LHCN-M2 (cell line): ENCODE measurements around the gene TAF3. TPM values are rescaled to one million over a fixed set of nuclear protein-coding genes. Genes with fewer than 3 reads are reported as not detected.

ENCODE experiments used
- DNase-seq: peaks from one replicate; pipeline ENCODE4 v3.0.0-alpha.2; 2012; ENCODE audit warnings: low read depth
- total RNA-seq: library from RNA; depleted of rRNA; stranded (reverse); fragments of >200 nt; gene quantifications from 2 replicates; pipeline ENCODE4 v1.2.3, GENCODE V29; 2014

TAF3 gene
- total RNA-seq, 1 experiment from 2014 or later, result 3.4 TPM

DNA sequence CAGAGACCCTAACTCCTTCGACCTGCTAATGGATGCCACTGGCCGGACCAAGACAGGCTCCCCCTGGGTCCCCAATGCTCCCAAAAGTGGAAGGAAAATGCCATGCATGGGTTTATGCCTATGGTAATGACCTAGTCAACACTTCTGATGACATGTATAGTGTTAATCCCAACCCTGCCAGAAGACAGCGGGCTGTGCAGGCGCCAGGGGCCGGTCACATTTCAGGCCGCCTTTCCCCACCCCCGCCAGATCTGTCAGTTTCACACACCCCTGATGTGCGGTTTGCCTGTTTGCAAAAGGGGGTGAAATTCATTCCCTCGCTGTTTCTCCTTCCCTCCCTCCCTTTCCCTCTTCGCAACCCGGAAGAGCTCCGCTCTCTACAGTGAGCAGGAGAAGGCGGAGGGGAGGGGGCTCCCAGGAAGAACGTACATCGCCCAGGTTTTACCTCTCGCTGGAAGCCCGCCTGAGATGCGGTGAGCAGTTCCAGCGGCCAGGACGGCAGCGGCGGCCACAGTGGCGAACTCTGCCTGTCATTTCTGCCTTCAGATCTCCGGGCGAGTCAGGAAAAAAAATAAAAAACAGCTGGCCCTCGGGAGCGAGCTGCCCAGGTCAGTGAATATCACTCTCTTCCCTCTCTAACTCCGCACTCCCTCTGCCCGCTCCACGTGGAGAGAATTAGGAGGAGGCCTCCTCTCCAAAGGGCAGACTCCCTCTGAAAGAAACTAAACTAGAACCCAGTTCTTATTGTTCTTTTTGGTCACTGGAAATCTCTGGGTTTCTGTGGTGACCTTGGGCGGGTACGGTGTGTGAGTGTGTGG, 226.8 kb downstream of the TAF3 start:
- DNase-seq, result no peak

DNA sequence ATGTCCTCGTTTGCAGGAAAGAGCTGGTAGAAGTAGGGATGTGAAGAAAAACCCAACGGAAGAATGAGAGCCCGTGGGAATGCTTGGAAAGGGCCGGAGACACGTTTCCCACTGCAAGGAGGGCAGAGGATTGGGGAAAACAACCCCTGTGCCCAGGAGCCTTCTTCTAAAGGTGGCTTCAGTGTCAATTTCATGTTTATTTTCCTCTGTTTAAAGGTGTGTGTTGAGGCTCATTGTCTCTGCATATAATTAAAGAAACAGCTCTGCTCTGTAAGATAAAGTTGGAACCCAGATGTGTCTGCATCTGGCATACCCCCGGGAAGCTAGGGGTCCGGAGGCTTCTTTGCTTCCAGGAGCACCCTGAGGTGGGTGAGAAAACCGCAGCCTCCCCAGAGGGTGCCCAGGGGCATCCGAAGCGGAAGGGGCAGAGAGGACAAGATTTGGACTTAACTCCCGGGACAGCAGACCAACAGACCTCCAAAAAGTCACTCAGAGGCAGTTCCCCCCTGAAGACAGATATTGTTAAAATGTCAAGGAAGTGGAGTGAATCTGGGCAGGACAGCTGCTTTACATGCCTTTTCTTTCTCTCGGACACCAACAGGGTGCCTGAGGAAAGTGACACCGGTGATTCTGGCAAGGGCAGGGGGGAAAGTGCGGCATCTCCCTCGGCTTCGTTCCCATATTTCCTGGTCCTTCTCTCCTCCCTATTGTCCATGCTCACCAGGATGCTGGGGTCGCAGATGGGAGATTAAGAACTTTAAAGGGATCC, 227.6 kb downstream of the TAF3 start:
- DNase-seq, result no peak

DNA sequence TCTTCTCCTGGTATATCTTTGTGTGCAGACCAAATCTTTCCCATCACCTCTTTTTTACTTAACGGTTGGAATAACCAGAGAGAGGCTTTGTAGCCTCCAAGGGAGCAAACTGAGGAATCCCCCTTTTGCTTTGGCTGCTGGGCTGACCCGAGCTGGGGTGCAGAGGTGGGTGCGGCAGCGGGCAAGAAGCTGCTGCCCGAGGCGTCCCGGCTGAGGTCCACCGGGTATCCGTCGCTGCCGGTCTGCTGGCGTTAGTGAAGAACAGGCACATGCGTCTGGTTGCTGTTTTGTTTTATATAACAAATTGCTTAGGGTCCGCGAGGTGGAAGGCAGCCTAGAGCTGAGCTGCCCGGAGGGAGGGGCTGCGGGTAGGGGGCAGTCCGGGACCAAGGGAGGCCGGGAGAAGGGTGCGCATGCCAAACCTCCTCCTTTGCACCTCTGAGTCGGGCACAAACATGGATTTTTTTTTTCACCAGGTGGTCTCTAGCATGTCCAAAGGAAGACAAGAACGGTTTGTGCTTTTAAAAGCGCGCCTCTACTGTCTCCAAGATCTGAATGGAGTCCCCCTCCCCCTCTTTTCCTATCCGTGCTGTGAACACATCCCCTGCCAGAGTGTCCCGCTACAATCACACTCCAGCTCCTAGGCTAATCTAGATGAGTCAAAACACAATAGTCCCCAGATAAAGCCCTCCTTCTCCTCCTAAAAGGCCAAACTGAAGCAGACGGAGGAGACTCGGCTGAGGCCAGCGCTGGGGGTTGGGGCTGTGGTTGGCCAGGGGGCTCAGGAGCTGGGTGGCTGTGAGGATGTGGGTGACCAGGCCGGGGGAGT, 229.4 kb downstream of the TAF3 start:
- no peak for DNase-seq

DNA sequence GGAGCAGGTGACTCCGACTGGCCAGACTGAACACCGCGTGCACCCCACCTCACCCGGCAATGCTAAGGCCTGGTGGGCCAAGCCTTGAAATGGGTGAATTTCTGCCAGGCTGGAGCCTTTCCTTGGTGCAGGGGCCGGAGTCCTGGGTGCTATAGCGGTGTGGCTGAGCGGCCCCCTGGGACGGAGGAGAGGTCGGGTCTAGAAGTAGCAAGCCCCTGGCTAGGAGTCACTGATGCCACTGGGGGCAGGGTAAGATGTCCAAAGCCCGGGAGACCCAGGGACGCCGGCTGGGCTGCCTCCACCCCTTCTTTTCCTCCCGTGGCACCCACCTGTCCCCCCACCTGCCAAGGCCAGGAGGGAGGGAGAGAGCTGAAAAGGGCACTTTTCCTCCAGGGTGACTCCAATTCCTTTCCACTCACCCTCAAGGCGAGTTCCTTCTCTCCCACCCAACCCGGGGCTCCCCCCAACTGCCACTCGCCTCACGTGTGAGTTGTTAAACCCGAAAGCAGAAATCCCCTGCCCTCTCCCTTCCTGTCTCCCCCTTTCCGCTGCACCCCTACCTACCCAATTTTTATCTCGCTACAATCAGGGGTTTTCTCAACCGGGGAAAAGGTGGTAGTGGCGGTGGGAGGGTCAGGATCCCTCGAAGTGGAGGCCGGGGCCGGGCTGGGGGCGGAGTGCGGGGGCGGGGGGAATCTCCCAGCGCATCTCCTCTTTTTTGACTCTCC, 230.1 kb downstream of the TAF3 start:
- no peak for DNase-seq

DNA sequence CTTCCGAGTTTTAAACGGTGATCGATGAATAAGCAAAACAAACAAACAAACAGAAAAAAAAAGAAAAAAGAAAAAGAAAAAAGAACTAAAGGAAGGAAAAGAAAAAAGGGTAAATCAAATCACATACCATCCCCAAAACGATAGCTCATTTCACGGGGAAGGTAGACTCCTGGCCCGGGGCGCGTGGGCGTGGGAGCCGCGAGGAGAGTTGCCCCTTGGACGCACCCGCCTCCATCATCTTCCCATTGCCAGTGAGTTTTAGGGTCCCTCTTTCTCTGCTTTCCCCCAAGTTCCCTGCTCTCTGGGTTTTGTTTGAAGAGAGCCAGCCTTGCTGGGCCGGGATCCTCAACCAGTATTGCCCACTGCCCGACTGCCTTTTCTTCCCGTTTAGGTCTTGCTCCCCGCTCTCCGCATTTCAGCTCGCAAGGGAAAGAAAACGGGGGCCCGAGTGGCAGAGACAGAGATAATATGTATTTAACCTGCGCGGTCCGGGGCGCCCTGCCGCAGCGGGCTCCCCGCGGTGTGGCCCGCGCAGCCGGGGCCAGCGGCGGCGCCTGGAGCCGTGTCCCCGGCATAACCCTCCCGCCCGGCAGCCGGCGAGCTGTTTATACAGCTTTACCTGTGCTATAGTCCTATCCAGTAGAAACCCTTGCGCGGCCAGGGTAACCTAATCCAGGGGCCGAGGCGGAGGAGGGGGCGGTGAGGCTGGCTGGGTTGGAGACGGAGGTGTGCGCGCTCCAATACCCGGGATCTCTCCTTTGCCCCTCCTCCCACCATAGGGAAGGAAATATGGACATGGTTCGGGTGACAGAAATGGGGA, 230.9 kb downstream of the TAF3 start:
- DNase-seq, result no peak

DNA sequence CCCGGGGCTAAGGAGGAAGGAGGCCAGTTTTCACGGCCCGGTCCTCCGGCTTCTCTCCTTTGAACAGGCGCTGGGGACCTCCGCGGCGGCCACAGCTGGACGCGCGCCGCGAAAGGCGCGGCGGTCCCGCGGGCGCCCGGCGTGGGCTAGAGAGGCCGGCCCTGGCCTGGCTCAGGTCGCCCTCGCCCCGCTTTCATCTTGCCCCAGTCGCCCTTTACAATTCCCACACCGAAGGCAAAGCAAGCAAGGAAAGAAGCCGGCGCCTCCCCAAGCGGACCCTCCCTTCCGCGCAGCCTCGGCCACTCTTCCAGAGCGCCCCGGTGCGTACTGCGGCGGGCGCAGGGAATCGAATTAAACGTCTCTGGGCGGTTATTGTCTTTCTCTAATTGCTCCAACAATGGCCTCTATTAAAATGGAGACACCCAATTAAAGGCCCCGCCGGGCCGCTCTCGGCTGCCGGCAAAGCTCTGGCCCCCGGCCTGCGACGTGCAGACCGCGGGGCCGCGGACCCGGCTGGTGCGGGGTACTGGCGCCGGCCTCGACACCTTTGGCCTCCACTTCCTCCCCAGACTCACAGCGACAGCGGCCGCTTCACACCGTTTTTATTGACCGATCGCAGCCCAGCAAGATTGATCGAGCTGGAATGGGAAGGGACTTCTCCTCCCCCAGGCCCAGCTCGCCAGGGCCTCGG, 231.7 kb downstream of the TAF3 start:
- no peak for DNase-seq

DNA sequence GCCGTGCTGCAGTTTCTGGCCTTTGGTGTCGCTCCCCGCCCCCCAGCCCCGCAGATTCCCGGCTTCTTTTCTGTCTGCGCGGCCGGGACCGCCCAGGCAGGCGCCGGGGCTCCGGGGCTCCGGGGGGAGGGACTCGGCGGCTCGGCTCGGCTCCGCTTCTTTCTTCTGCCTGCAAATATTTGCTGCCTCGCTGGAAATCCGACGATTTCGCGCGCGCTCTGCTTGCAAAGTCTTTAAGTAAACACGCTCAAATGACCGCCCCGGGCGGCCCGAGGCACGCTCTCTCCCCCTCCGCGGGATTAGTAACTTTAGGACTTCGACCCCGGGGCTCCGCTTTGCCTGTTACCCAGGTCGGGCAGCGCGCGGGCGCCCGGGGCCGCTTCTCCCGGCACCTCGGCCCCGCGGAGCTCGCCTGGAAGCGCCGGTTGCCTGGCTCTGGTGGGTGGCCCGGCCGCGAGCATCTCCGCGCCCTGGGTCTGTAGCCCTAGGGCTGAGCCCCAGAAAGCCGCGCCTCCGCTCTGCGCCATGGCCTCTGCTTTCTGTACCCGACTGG, 232.3 kb downstream of the TAF3 start:
- DNase-seq, result peak; percentile 19

DNA sequence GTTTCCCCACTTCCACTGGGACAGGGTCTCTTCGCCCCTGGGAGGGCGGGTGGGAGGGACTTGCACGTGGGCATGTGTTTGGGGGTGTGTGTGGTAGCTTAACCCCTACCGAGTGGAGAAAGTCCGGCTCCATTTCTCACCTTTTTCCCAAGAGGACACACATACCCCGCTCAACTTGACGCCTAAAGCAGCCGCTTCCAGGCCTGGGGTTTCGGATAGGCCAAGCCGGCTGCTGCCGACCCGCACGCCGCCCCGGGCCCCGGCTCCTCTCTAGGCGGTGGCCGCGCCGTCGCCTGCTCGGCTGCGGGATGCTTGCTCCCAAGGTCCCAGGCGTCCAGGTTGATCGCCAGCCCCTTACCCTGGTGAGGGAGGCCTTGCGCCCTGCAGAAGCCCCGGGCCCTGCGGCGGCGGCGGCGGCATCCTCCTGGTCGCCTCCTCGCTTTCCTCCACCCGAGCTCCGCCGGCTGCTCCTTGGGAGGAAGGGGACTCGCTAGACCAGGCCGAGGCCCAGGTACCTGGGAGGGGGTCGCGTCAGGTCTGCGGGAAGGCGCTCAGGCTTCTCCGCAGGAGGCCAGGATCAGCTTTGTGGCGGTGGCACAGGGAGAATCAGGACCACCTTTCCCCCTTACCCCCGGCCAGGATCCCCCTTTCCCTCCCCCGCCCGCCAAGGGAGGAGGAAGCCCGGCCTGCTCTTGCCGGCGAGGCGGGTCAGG, 233.0 kb downstream of the TAF3 start:
- no peak for DNase-seq

DNA sequence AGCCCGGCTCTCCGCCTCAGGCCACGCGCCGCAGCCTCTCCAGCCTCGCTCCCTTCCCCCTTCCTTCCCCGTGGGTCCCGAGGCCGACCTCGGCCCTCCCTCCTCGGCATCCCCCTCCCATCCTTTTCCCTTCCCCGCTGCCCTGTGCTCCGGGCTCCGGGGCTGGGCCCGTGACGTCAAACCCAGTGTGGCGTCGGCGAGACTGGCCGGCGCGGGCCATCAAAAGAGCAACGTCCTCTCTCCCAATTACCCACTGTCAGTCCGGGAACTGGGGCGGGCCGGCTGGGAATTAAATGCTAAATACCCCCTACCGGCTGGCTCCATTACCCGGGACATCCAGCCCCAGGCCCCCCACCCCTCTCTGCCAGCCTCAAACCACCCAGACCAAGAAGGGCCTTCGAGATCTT, 233.5 kb downstream of the TAF3 start:
- DNase-seq, result no peak

DNA sequence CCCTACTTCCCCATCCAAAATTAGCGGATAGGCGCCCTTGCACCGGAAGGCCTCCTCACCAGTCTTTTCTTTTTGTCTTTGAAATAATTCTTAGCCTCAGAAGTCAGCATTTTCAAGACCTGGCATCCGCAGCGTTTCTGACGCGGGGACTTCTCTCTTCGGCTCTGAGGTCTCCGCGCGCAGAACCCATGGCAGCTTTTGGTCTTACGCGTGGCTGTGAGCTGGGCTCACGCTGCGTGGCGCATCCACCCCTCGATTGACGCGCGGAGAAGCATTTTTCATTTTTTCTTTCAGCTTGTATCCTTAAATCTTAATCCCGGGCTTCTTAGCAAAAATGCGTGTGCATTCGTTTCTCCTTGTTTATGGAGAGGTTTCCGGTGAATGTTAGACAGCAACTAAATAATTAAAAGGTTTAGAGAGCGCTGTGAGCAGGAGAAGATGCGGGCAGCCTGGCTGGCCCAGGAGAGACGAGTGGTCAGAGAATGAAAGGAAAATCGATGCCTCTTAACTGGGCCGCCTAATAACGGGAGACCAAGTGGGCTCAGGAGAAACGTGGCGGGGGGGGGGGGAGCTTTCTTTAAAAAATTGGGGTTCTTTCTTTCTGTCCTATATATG, 234.1 kb downstream of the TAF3 start:
- DNase-seq, result no peak

DNA sequence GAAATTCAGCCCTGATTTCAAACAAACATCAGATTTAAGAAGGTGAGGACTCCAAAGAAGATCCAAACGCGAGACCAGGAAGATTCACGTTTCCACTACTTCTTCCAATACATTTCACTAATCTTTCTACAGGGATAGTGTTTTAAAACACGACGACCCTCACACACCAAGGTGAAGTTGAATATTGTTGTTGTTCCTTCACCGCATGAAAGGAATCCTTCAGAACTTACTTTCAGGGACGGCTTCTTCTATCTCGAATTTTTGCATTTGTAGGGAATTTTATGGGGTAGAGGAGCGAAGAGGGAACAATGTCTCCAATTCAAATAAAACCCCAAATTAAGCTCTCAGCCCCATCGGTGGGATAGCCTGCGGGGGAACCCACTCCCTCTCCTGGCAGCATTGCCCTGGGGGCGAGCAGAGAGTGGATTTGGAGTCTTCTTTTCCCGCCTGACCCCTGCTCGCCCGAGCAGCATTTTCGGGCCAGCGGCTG, 234.7 kb downstream of the TAF3 start:
- DNase-seq, result no peak

DNA sequence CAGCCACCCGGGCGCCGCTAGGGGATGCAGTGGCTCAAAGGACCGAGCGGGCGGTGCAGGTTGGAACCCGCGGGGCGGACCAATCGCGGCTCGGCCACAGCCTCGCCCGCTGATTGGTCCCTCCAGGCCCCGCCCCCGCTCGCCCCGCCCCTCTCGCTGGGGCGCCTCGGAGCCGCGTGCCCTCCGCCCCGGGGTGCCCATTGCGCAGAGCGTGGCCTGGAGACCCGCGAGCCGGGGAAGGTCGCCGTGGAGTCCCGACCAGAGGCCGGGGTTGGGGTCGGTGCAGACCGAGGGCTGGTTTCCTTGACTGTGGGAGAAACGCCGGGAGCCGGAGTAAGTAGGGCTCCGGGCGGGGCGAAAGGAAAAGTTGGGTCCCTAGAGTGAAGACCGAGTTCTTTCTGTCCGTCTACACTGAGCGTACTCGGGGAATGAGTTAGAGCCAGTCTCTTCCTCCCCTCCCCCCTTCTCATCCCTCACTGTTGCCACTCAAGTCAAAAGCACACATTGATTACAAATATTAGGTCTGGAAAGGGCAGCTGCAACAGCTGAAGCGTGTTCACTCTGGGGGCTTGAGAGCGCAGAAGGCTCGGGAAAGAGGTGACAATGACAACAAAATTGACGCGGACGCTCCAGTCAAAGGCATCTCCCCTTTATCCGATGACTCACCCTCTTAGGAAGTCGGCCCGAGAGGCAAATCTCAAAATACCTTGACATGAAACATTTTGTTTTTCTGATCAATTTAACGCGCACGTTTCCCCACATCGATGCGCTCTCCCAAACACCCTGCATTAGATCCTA, 235.3 kb downstream of the TAF3 start:
- peak; percentile 68 for DNase-seq

DNA sequence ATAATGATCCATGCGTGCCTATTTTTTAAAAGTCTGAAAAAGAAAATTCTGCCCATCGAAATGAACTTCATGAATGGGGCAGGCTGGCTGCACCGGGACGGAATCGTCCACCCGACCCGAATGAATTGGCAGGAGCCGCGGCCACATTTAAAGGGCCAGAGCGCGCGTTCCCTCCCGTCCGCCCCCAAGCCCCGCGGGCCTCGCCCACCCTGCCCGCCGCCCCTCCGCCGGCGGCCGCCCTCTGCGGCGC, 235.9 kb downstream of the TAF3 start:
- DNase-seq, result no peak

DNA sequence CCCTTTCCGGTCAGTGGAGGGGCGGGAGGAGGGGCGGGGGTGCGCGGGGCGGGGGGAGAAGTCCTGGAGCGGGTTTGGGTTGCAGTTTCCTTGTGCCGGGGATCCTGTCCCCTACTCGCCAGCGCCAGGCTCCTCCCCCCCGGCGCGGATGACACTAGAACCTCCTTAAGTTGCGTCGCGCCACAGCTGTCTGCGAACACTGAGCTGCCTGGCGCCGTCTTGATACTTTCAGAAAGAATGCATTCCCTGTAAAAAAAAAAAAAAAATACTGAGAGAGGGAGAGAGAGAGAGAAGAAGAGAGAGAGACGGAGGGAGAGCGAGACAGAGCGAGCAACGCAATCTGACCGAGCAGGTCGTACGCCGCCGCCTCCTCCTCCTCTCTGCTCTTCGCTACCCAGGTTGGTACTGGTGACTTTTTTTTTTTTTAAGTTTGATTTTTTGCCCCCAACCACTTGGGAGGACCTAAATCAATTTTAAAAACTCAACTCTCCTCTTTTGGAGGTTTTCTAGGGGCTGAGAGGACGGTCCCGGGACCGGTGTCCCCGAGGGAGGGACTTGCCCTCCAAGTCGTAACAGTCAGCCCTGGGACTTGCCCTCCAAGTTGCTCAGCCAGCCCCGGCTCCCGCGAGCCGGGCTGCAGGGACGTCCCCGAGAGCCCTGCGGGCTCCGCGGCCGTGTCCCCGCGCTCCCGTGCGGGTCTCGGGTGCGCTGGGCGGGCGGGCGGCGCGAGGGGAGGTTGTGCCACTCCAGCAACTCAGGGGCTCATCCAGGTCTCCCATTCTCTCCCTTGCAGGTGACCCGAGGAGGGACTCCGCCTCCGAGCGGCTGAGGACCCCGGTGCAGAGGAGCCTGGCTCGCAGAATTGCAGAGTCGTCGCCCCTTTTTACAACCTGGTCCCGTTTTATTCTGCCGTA, 236.4 kb downstream of the TAF3 start, which contains the start of gene GATA3:
TSS of gene GATA3 (plus strand) at position 195 of the 914 bp plus-strand sequence. CDS start 968 bp downstream, outside the sequence.
- DNase-seq, result peak; percentile 55

DNA sequence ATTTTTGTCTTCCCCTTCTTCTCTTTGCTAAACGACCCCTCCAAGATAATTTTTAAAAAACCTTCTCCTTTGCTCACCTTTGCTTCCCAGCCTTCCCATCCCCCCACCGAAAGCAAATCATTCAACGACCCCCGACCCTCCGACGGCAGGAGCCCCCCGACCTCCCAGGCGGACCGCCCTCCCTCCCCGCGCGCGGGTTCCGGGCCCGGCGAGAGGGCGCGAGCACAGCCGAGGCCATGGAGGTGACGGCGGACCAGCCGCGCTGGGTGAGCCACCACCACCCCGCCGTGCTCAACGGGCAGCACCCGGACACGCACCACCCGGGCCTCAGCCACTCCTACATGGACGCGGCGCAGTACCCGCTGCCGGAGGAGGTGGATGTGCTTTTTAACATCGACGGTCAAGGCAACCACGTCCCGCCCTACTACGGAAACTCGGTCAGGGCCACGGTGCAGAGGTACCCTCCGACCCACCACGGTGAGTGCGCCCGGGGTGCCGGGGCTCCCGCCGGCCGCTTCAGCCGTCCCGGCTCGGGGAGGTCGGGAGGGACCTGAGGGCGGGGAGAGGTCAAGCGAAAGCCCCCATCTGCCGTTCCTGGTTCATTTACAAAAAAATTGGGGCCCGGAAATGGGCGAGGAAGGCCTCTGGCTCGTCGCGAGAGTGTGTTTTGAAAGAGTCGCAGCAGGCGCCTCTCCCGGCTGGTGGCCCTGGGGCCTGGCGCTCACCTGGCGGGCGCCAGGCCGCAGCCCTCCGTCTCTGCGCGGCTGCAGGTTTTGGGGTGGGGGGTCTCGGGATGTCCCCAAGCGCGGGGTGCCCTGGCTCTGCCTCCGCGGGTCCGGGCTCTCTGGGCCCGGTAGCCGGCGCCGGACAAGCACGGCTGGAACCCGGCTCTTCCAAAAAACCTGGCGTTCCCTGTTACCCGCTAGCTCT, 237.4 kb downstream of the TAF3 start:
- DNase-seq, result no peak
